Stimulated activated naive CD8-positive, alpha-beta T cell treated with anti-CD3 and anti-CD28 coated beads, Interleukin-15, amount 100 ng/mL, for 72 hours (primary cell): ENCODE measurements around the gene SIRPB2.

Experiments
- ATAC-seq: fragments of 150-1000 bp; cut with Tn5 transposase; 2 replicates; pipeline ENCODE4 v1.10.0; 2021; ENCODE audit warnings: mild to moderate bottlenecking, moderate library complexity
- DNase-seq, 2 donors: peaks; one replicate each; pipeline ENCODE4 v3.0.0; 2021 to 2022
- H3K27ac Mint-ChIP-seq, 2 donors: one replicate each; pipeline ENCODE4 v1.8.0; 2022; ENCODE audit warnings: mild to moderate bottlenecking in 2 of 2, mixed read lengths in 2 of 2, moderate library complexity in 2 of 2
- H3K27me3 Mint-ChIP-seq: one replicate; pipeline ENCODE4 v1.8.0; 2022; ENCODE audit warnings: mixed read lengths
- H3K4me1 Mint-ChIP-seq: one replicate; pipeline ENCODE4 v1.8.0; 2022; ENCODE audit warnings: mild to moderate bottlenecking, mixed read lengths
- H3K4me3 Mint-ChIP-seq, 2 donors: one replicate each; pipeline ENCODE4 v1.8.0; 2022; ENCODE audit warnings: mild to moderate bottlenecking in 2 of 2, mixed read lengths in 2 of 2, moderate library complexity in 1 of 2
- H3K9me3 Mint-ChIP-seq, 2 donors: one replicate each; pipeline ENCODE4 v1.8.0; 2022; ENCODE audit warnings: mixed read lengths in 2 of 2

Gene SIRPB2

GRCh38 chr20:1491281-1491840 is at the start of gene SIRPB2:
Gene SIRPB2, minus strand, starts transcription at chr20:1491420. Its CDS starts 61 bp downstream, at chr20:1491359.
- peaks cover 64% of the 10 kb centered on the region for H3K27me3 Mint-ChIP-seq
- DNase-seq: no peak
- ATAC-seq: no peak
- H3K27ac Mint-ChIP-seq: no peak within 1 kb of the TSS
- H3K4me3 Mint-ChIP-seq: no peak within 1 kb of the TSS
- peaks cover 23% of the 10 kb centered on the region for H3K4me1 Mint-ChIP-seq
- H3K9me3 Mint-ChIP-seq: no peaks in the 10 kb centered on the region

GRCh38 chr20:1539816-1540419 is 48.7 kb upstream of the SIRPB2 start:
- H3K4me3 Mint-ChIP-seq: no peak overlapping the region
- DNase-seq: no peak
- peaks cover 15% of the 10 kb centered on the region for H3K4me1 Mint-ChIP-seq
- ATAC-seq: no peak
- H3K27ac Mint-ChIP-seq: no peak overlapping the region
- no peaks in the 10 kb centered on the region for H3K27me3 Mint-ChIP-seq
- H3K9me3 Mint-ChIP-seq: peaks cover 24% of the 10 kb centered on the region in 2 donors

- ATAC-seq: no peak
- peaks cover 14 to 20% of the 10 kb centered on the region in 2 donors for H3K9me3 Mint-ChIP-seq
- H3K27ac Mint-ChIP-seq: peak overlapping the region in 1 of 2 donors; percentile 23
- no peak overlapping the region for H3K4me3 Mint-ChIP-seq
- H3K27me3 Mint-ChIP-seq: no peaks in the 10 kb centered on the region
- peaks cover 15% of the 10 kb centered on the region for H3K4me1 Mint-ChIP-seq
- DNase-seq: no peak
These were observed 47.4 kb upstream of the SIRPB2 start for GRCh38 chr20:1538655-1539054.

GRCh38 chr20:1537731-1538058 is 46.5 kb upstream of the SIRPB2 start:
- H3K4me3 Mint-ChIP-seq: peak overlapping the region in 1 of 2 donors; percentile 12
- no peak for ATAC-seq
- H3K9me3 Mint-ChIP-seq: peaks cover 12 to 15% of the 10 kb centered on the region in 2 donors
- DNase-seq: no peak
- H3K27ac Mint-ChIP-seq: no peak overlapping the region
- H3K4me1 Mint-ChIP-seq: peaks cover 15% of the 10 kb centered on the region
- no peaks in the 10 kb centered on the region for H3K27me3 Mint-ChIP-seq

- Mint-ChIP-seq H3K4me1 (peaks cover 15% of the 10 kb centered on the region), H3K27me3 (no peaks in the 10 kb centered on the region), H3K9me3 (peaks cover 12 to 15% of the 10 kb centered on the region in 2 donors), H3K4me3 (peak overlapping the region in 1 of 2 donors; percentile 12), H3K27ac (peak overlapping the region; percentile 21 to 45)
- ATAC-seq: no peak
- no peak for DNase-seq
These were observed 45.9 kb upstream of the SIRPB2 start for GRCh38 chr20:1536893-1537730.

- Mint-ChIP-seq H3K27me3 (no peaks in the 10 kb centered on the region), H3K4me1 (peaks cover 19% of the 10 kb centered on the region), H3K27ac (no peak overlapping the region), H3K4me3 (no peak overlapping the region), H3K9me3 (peaks cover 3 to 8% of the 10 kb centered on the region in 2 donors)
- DNase-seq: no peak
- ATAC-seq: no peak
These were observed 44.4 kb upstream of the SIRPB2 start for GRCh38 chr20:1535420-1536175.

GRCh38 chr20:1534526-1534925 is 43.3 kb upstream of the SIRPB2 start:
- peaks cover 0 to 1% of the 10 kb centered on the region in 2 donors for H3K9me3 Mint-ChIP-seq
- no peak overlapping the region for H3K4me3 Mint-ChIP-seq
- DNase-seq (no peak), ATAC-seq (no peak)
- H3K27ac Mint-ChIP-seq: no peak overlapping the region
- peaks cover 25% of the 10 kb centered on the region for H3K4me1 Mint-ChIP-seq
- H3K27me3 Mint-ChIP-seq: no peaks in the 10 kb centered on the region

- H3K4me1 Mint-ChIP-seq: peaks cover 25% of the 10 kb centered on the region
- DNase-seq (no peak), ATAC-seq (peak; percentile 60)
- peaks cover 0 to 4% of the 10 kb centered on the region in 2 donors for H3K9me3 Mint-ChIP-seq
- H3K4me3 Mint-ChIP-seq: no peak overlapping the region
- H3K27ac Mint-ChIP-seq: no peak overlapping the region
- H3K27me3 Mint-ChIP-seq: no peaks in the 10 kb centered on the region
These were observed 41.8 kb upstream of the SIRPB2 start for GRCh38 chr20:1533059-1533458.

- peaks cover 10% of the 10 kb centered on the region for H3K4me1 Mint-ChIP-seq
- no peak overlapping the region for H3K27ac Mint-ChIP-seq
- ATAC-seq (no peak), DNase-seq (no peak)
- H3K4me3 Mint-ChIP-seq: no peak overlapping the region
- H3K9me3 Mint-ChIP-seq: peaks cover 0 to 5% of the 10 kb centered on the region in 2 donors
- no peaks in the 10 kb centered on the region for H3K27me3 Mint-ChIP-seq
These were observed 37.6 kb upstream of the SIRPB2 start for GRCh38 chr20:1528811-1529210.

- H3K9me3 Mint-ChIP-seq: peaks cover 0 to 5% of the 10 kb centered on the region in 2 donors
- no peak overlapping the region for H3K4me3 Mint-ChIP-seq
- no peak overlapping the region for H3K27ac Mint-ChIP-seq
- no peaks in the 10 kb centered on the region for H3K27me3 Mint-ChIP-seq
- DNase-seq: no peak
- no peak for ATAC-seq
- H3K4me1 Mint-ChIP-seq: peaks cover 10% of the 10 kb centered on the region
These were observed 36.7 kb upstream of the SIRPB2 start for GRCh38 chr20:1527923-1528322.

GRCh38 chr20:1526896-1527295 is 35.7 kb upstream of the SIRPB2 start:
- ATAC-seq (no peak), DNase-seq (no peak)
- no peak overlapping the region for H3K27ac Mint-ChIP-seq
- H3K9me3 Mint-ChIP-seq: peaks cover 0 to 5% of the 10 kb centered on the region in 2 donors
- H3K4me3 Mint-ChIP-seq: no peak overlapping the region
- H3K4me1 Mint-ChIP-seq: peaks cover 10% of the 10 kb centered on the region
- no peaks in the 10 kb centered on the region for H3K27me3 Mint-ChIP-seq

GRCh38 chr20:1526310-1526709 is 35.1 kb upstream of the SIRPB2 start:
- Mint-ChIP-seq H3K27ac (no peak overlapping the region), H3K4me3 (no peak overlapping the region), H3K27me3 (peaks cover under 1% of the 10 kb centered on the region), H3K9me3 (peaks cover 0 to 5% of the 10 kb centered on the region in 2 donors), H3K4me1 (peaks cover 10% of the 10 kb centered on the region)
- no peak for ATAC-seq
- DNase-seq: no peak

GRCh38 chr20:1524004-1524403 is 32.8 kb upstream of the SIRPB2 start:
- Mint-ChIP-seq H3K4me3 (no peak overlapping the region), H3K4me1 (no peaks in the 10 kb centered on the region), H3K27me3 (peaks cover 16% of the 10 kb centered on the region), H3K27ac (no peak overlapping the region), H3K9me3 (peaks cover 5 to 7% of the 10 kb centered on the region in 2 donors)
- DNase-seq: no peak
- ATAC-seq: no peak

GRCh38 chr20:1517010-1517409 is 25.8 kb upstream of the SIRPB2 start:
- no peak overlapping the region for H3K27ac Mint-ChIP-seq
- H3K4me3 Mint-ChIP-seq: no peak overlapping the region
- peaks cover 7 to 17% of the 10 kb centered on the region in 2 donors for H3K9me3 Mint-ChIP-seq
- no peaks in the 10 kb centered on the region for H3K4me1 Mint-ChIP-seq
- ATAC-seq (no peak), DNase-seq (no peak)
- H3K27me3 Mint-ChIP-seq: peaks cover 16% of the 10 kb centered on the region

GRCh38 chr20:1513801-1514200 is 22.6 kb upstream of the SIRPB2 start:
- H3K4me3 Mint-ChIP-seq: no peak overlapping the region
- peaks cover 9% of the 10 kb centered on the region for H3K27me3 Mint-ChIP-seq
- H3K9me3 Mint-ChIP-seq: peaks cover 10 to 14% of the 10 kb centered on the region in 2 donors
- DNase-seq (no peak), ATAC-seq (no peak)
- no peaks in the 10 kb centered on the region for H3K4me1 Mint-ChIP-seq
- H3K27ac Mint-ChIP-seq: no peak overlapping the region
